ENCODE measurements around the gene FRMD8.

DNA sequence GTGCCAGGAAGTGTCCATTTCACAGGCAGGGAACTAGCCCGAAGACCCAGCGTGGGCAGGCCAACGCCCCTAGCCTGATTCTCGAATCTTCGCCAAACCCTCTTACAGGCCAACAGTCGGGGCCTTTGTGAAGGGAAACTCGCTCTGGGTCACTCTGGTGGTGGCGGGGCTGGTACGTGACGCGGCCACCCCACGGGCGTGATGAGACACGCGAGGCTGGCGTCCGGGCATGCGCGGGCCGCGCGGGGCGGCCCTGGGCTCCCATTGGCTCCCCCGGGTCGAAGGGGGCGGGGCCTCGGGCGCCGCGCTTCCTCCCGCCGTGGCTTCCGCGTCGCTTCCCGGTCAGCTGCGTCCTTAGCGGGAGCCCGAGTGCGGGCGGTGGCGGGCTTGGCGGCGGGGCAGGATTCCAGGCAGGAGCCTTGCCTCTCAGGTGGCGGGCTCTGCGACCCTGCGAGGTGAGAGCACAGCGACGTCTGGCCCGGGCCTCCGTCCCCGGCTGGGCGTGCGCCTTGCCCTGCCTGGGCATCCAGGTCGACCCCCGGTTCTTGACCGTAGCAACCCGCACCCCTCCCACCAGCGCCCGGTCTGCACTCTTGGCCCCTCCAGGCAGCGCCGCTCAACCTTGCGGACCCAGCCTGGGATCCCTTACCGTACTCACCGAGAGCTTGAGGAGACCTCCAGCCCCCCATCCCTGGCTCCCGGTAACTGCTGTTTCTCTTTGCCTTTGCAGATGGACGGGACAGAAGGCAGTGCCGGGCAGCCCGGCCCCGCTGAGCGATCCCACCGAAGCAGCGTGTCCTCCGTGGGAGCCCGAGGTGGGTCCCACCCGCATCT is at the start of gene FRMD8:
- TF ChIP-seq, protein P1, sequence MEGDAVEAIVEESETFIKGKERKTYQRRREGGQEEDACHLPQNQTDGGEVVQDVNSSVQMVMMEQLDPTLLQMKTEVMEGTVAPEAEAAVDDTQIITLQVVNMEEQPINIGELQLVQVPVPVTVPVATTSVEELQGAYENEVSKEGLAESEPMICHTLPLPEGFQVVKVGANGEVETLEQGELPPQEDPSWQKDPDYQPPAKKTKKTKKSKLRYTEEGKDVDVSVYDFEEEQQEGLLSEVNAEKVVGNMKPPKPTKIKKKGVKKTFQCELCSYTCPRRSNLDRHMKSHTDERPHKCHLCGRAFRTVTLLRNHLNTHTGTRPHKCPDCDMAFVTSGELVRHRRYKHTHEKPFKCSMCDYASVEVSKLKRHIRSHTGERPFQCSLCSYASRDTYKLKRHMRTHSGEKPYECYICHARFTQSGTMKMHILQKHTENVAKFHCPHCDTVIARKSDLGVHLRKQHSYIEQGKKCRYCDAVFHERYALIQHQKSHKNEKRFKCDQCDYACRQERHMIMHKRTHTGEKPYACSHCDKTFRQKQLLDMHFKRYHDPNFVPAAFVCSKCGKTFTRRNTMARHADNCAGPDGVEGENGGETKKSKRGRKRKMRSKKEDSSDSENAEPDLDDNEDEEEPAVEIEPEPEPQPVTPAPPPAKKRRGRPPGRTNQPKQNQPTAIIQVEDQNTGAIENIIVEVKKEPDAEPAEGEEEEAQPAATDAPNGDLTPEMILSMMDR (IDR thresholded peaks at IDR 0.05 in 4 of 5, conservative IDR thresholded peaks at IDR 0.05 in 1 of 5): no peak
- peak; percentile 96 to 97 for TF ChIP-seq POLR2A (IDR thresholded peaks at IDR 0.05)

Data from gastrocnemius medialis (tissue), 4 donors.